T-helper 17 cell (primary cell): ENCODE results near the gene PTCD1. TPM values are rescaled to one million over a fixed set of nuclear protein-coding genes. Genes with fewer than 3 reads are reported as not detected.
A peak's percentile ranks its signal among the peaks of the same experiment; 100 is the strongest.

Source experiments
- ATAC-seq: fragments of 150-1000 bp; cut with Tn5 transposase; 2 replicates; pipeline ENCODE4 v1.10.0; 2021; ENCODE audit warnings: mild to moderate bottlenecking, moderate library complexity
- DNase-seq, 3 donors: peaks; one replicate each; pipeline versions ENCODE4 v3.0.0 to v3.0.0-alpha.2; 2020 to 2021
- H3K9me3 ChIP-seq: one replicate; pipeline ENCODE4 v1.7.0; 2013; ENCODE audit warnings: low read length, mild to moderate bottlenecking; ENCODE audit not compliant: control insufficient read depth, poor library complexity, severe bottlenecking
- H3K27ac Mint-ChIP-seq: one replicate; pipeline ENCODE4 v1.8.0; 2022; ENCODE audit warnings: mild to moderate bottlenecking, moderate library complexity, mixed read lengths
- H3K27me3 Mint-ChIP-seq: one replicate; pipeline ENCODE4 v1.8.0; 2022; ENCODE audit warnings: mixed read lengths
- H3K36me3 Mint-ChIP-seq: one replicate; pipeline ENCODE4 v1.8.0; 2022; ENCODE audit warnings: low read depth, mixed read lengths
- H3K4me1 Mint-ChIP-seq: one replicate; pipeline ENCODE4 v1.8.0; 2022; ENCODE audit warnings: mild to moderate bottlenecking, mixed read lengths
- H3K4me3 Mint-ChIP-seq: one replicate; pipeline ENCODE4 v1.8.0; 2022; ENCODE audit warnings: mild to moderate bottlenecking, moderate library complexity, mixed read lengths
- total RNA-seq, 4 donors: library from RNA in 2 of 4; stranded (reverse) in 2 of 4; gene quantifications; one replicate each; pipeline ENCODE4 v1.2.3 and lab custom pipeline; 2022 to 2026

The PTCD1 gene
- total RNA-seq (1 to 10 TPM; 3.6 to 3.8 TPM), total RNA-seq (lab: John Stamatoyannopoulos, UW) (5.3 to 11.4 reads per million in 2 donors)

- Mint-ChIP-seq H3K36me3 (peaks cover 5% of the 10 kb centered on the region), H3K27ac (peak within 1 kb of the TSS; percentile 95), H3K4me1 (peaks cover 30% of the 10 kb centered on the region), H3K4me3 (peak within 1 kb of the TSS; percentile 98), H3K27me3 (no peaks in the 10 kb centered on the region)
- DNase-seq = peak; percentile 71 to 80 (median 73)
- ATAC-seq = peak; percentile 90
- no peaks in the 10 kb centered on the region for H3K9me3 ChIP-seq
Measured at GRCh38 chr7:99438573-99439480, at the start of gene PTCD1, which contains the start of gene CPSF4. TSS of gene PTCD1 (minus strand) at chr7:99438798. CDS start at chr7:99435242, 3,556 bp downstream. TSS of gene CPSF4 (plus strand) at chr7:99438943. CDS start at chr7:99439083, 140 bp downstream.

GRCh38 chr7:99485094-99485493 lies 46.5 kb upstream of the PTCD1 start:
- Mint-ChIP-seq H3K27me3 (no peaks in the 10 kb centered on the region), H3K4me1 (no peaks in the 10 kb centered on the region), H3K4me3 (no peak overlapping the region), H3K27ac (peak overlapping the region; percentile 82), H3K36me3 (no peaks in the 10 kb centered on the region)
- no peaks in the 10 kb centered on the region for H3K9me3 ChIP-seq
- ATAC-seq (no peak), DNase-seq (no peak)

- Mint-ChIP-seq H3K27me3 (no peaks in the 10 kb centered on the region), H3K27ac (peak overlapping the region; percentile 84), H3K4me1 (peaks cover 28% of the 10 kb centered on the region), H3K36me3 (no peaks in the 10 kb centered on the region), H3K4me3 (peak overlapping the region; percentile 63)
- no peaks in the 10 kb centered on the region for H3K9me3 ChIP-seq
- peak; percentile 35 for ATAC-seq
- DNase-seq = no peak
Measured at GRCh38 chr7:99478464-99479440, 40.2 kb upstream of the PTCD1 start.

GRCh38 chr7:99476107-99476506 lies 37.5 kb upstream of the PTCD1 start:
- DNase-seq (no peak), ATAC-seq (no peak)
- peak overlapping the region; percentile 34 for H3K27ac Mint-ChIP-seq
- peak overlapping the region; percentile 31 for H3K4me3 Mint-ChIP-seq
- H3K36me3 Mint-ChIP-seq = no peaks in the 10 kb centered on the region
- H3K27me3 Mint-ChIP-seq = no peaks in the 10 kb centered on the region
- H3K4me1 Mint-ChIP-seq = peaks cover 40% of the 10 kb centered on the region
- H3K9me3 ChIP-seq = no peaks in the 10 kb centered on the region

GRCh38 chr7:99473315-99473596 lies 34.7 kb upstream of the PTCD1 start:
- DNase-seq (no peak), ATAC-seq (no peak)
- Mint-ChIP-seq H3K27ac (peak overlapping the region; percentile 98), H3K36me3 (no peaks in the 10 kb centered on the region), H3K4me3 (peak overlapping the region; percentile 99), H3K4me1 (peaks cover 28% of the 10 kb centered on the region), H3K27me3 (no peaks in the 10 kb centered on the region)
- H3K9me3 ChIP-seq = no peaks in the 10 kb centered on the region

GRCh38 chr7:99472561-99473314 lies 34.1 kb upstream of the PTCD1 start, which contains the start of gene ZNF789:
TSS of gene ZNF789 (plus strand) at chr7:99472890. CDS start at chr7:99476457, 3,567 bp downstream.
- H3K4me3 Mint-ChIP-seq = peak within 1 kb of the TSS; percentile 99
- peak; percentile 97 for ATAC-seq
- H3K36me3 Mint-ChIP-seq = no peaks in the 10 kb centered on the region
- H3K9me3 ChIP-seq = no peaks in the 10 kb centered on the region
- peaks cover 24% of the 10 kb centered on the region for H3K4me1 Mint-ChIP-seq
- peak; percentile 96 to 97 (median 96) for DNase-seq
- H3K27me3 Mint-ChIP-seq = no peaks in the 10 kb centered on the region
- H3K27ac Mint-ChIP-seq = peak within 1 kb of the TSS; percentile 98

- H3K4me1 Mint-ChIP-seq = peaks cover 25% of the 10 kb centered on the region
- ATAC-seq (no peak), DNase-seq (no peak)
- no peaks in the 10 kb centered on the region for H3K36me3 Mint-ChIP-seq
- no peaks in the 10 kb centered on the region for H3K9me3 ChIP-seq
- H3K27ac Mint-ChIP-seq = no peak overlapping the region
- no peaks in the 10 kb centered on the region for H3K27me3 Mint-ChIP-seq
- H3K4me3 Mint-ChIP-seq = no peak overlapping the region
Measured at GRCh38 chr7:99469381-99470065, 30.9 kb upstream of the PTCD1 start.

GRCh38 chr7:99468336-99468918 lies 29.8 kb upstream of the PTCD1 start:
- ATAC-seq = no peak
- peaks cover 29% of the 10 kb centered on the region for H3K4me1 Mint-ChIP-seq
- no peaks in the 10 kb centered on the region for H3K27me3 Mint-ChIP-seq
- no peak overlapping the region for H3K4me3 Mint-ChIP-seq
- H3K9me3 ChIP-seq = no peaks in the 10 kb centered on the region
- H3K36me3 Mint-ChIP-seq = no peaks in the 10 kb centered on the region
- no peak for DNase-seq
- H3K27ac Mint-ChIP-seq = no peak overlapping the region

- DNase-seq = no peak
- peaks cover 1% of the 10 kb centered on the region for H3K36me3 Mint-ChIP-seq
- peaks cover 27% of the 10 kb centered on the region for H3K4me1 Mint-ChIP-seq
- H3K27me3 Mint-ChIP-seq = no peaks in the 10 kb centered on the region
- peak; percentile 5 for ATAC-seq
- H3K27ac Mint-ChIP-seq = peak overlapping the region; percentile 93
- no peaks in the 10 kb centered on the region for H3K9me3 ChIP-seq
- peak overlapping the region; percentile 96 for H3K4me3 Mint-ChIP-seq
Measured at GRCh38 chr7:99465421-99465768, 26.8 kb upstream of the PTCD1 start.

GRCh38 chr7:99461221-99461620 lies 22.6 kb upstream of the PTCD1 start:
- no peak for ATAC-seq
- H3K4me1 Mint-ChIP-seq = peaks cover 35% of the 10 kb centered on the region
- DNase-seq = no peak
- H3K27ac Mint-ChIP-seq = no peak overlapping the region
- H3K27me3 Mint-ChIP-seq = no peaks in the 10 kb centered on the region
- peaks cover 2% of the 10 kb centered on the region for H3K36me3 Mint-ChIP-seq
- H3K9me3 ChIP-seq = no peaks in the 10 kb centered on the region
- no peak overlapping the region for H3K4me3 Mint-ChIP-seq

GRCh38 chr7:99460651-99461050 lies 22.1 kb upstream of the PTCD1 start:
- H3K36me3 Mint-ChIP-seq = peaks cover 2% of the 10 kb centered on the region
- ATAC-seq (no peak), DNase-seq (no peak)
- H3K4me1 Mint-ChIP-seq = peaks cover 31% of the 10 kb centered on the region
- peak overlapping the region; percentile 78 for H3K27ac Mint-ChIP-seq
- no peak overlapping the region for H3K4me3 Mint-ChIP-seq
- H3K9me3 ChIP-seq = no peaks in the 10 kb centered on the region
- H3K27me3 Mint-ChIP-seq = no peaks in the 10 kb centered on the region

GRCh38 chr7:99459087-99459486 lies 20.5 kb upstream of the PTCD1 start:
- ATAC-seq (peak; percentile 60), DNase-seq (no peak)
- H3K4me3 Mint-ChIP-seq = no peak overlapping the region
- no peaks in the 10 kb centered on the region for H3K27me3 Mint-ChIP-seq
- H3K4me1 Mint-ChIP-seq = peaks cover 22% of the 10 kb centered on the region
- H3K27ac Mint-ChIP-seq = no peak overlapping the region
- H3K36me3 Mint-ChIP-seq = peaks cover 3% of the 10 kb centered on the region
- no peaks in the 10 kb centered on the region for H3K9me3 ChIP-seq
